Progenitor cell of endocrine pancreas (in vitro differentiated cells): Measurements from ENCODE around the gene TTC9. TPM values are rescaled to one million over a fixed set of nuclear protein-coding genes. Genes with fewer than 3 reads are reported as not detected.

Experiments used
- DNase-seq: peaks from one replicate; pipeline ENCODE4 v3.0.0; 2021; ENCODE audit warnings: low spot score; ENCODE audit not compliant: unreplicated experiment
- H3K27ac Mint-ChIP-seq: 2 replicates; pipeline ENCODE4 v1.8.0; 2021; ENCODE audit warnings: mild to moderate bottlenecking, moderate library complexity, mixed read lengths
- H3K27me3 Mint-ChIP-seq: 2 replicates; pipeline ENCODE4 v1.8.0; 2021; ENCODE audit warnings: mixed read lengths
- H3K36me3 Mint-ChIP-seq: 2 replicates; pipeline ENCODE4 v1.8.0; 2022; ENCODE audit warnings: mixed read lengths; ENCODE audit not compliant: insufficient read depth
- H3K4me1 Mint-ChIP-seq: 2 replicates; pipeline ENCODE4 v1.8.0; 2021; ENCODE audit warnings: low read depth, mixed read lengths
- H3K4me3 Mint-ChIP-seq: 2 replicates; pipeline ENCODE4 v1.8.0; 2021; ENCODE audit warnings: low read depth, mild to moderate bottlenecking, moderate library complexity, mixed read lengths
- H3K9me3 Mint-ChIP-seq: 2 replicates; pipeline ENCODE4 v1.8.0; 2021; ENCODE audit warnings: low read depth, mixed read lengths
- total RNA-seq: library from RNA; stranded (reverse); gene quantifications from 2 replicates; pipeline ENCODE4 v1.2.1, GENCODE V29; 2021
- TF ChIP-seq, protein P1 (sequence below): fragments of 200-600 bp; sonication (generic); IDR thresholded peaks from one replicate; pipeline ENCODE4 v1.5.0; 2021; ENCODE audit warnings: antibody characterized with exemption, mild to moderate bottlenecking; ENCODE audit not compliant: unreplicated experiment

The TTC9 gene
- total RNA-seq, 1 donor from 2014 or later = 8.2 TPM

DNA sequence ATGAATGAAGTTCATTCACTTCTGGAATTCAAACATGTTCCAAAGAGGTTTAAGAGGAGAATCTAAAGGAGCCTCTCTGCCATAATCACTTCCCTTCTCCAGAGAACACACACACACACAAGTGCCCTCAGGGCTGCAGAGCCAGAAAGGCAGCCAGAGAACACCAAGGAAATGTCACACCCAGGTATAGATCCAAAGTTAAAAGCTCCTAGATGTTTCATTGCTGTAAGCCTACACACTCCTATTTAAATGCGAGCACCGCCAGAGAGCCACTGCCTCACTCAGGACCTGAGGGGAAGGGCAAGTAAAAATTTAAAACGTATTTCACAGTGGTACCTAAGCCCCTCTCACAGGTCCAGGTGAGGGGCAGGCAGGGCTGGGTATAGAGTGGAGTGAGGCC lies 82.4 kb downstream of the TTC9 start:
- H3K36me3 Mint-ChIP-seq = peaks cover 8% of the 10 kb centered on the region
- no peaks in the 10 kb centered on the region for H3K9me3 Mint-ChIP-seq

DNA sequence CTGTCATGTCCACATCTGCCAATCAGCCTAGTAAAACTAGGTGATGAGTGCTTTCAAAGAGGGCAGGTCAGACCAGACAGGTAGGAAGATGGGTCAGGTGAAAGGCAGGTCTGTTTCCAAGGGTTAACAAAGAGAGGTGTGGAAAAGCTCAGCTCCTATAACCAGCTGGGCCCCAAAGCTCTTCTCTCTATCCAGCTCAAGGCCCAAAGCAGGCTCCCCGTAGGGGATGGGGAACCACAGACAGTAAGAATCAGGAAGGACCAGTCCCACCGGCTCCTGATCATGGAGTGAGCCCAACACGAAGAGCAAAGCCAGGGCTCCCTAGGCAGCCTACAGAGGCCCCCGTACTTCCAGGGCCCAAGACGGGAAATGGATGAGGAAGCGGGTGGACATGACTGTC lies 83.2 kb downstream of the TTC9 start:
- H3K9me3 Mint-ChIP-seq = no peaks in the 10 kb centered on the region
- H3K4me1 Mint-ChIP-seq = peaks cover 1% of the 10 kb centered on the region
- no peak for DNase-seq
- H3K4me3 Mint-ChIP-seq = no peak overlapping the region
- TF ChIP-seq, protein P1, sequence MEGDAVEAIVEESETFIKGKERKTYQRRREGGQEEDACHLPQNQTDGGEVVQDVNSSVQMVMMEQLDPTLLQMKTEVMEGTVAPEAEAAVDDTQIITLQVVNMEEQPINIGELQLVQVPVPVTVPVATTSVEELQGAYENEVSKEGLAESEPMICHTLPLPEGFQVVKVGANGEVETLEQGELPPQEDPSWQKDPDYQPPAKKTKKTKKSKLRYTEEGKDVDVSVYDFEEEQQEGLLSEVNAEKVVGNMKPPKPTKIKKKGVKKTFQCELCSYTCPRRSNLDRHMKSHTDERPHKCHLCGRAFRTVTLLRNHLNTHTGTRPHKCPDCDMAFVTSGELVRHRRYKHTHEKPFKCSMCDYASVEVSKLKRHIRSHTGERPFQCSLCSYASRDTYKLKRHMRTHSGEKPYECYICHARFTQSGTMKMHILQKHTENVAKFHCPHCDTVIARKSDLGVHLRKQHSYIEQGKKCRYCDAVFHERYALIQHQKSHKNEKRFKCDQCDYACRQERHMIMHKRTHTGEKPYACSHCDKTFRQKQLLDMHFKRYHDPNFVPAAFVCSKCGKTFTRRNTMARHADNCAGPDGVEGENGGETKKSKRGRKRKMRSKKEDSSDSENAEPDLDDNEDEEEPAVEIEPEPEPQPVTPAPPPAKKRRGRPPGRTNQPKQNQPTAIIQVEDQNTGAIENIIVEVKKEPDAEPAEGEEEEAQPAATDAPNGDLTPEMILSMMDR = no peak
- H3K27me3 Mint-ChIP-seq = no peaks in the 10 kb centered on the region
- no peak overlapping the region for H3K27ac Mint-ChIP-seq
- H3K36me3 Mint-ChIP-seq = peaks cover 13% of the 10 kb centered on the region

More for the DNA sequence above, 82.4 kb downstream of the TTC9 start:
- peaks cover 1% of the 10 kb centered on the region for H3K4me1 Mint-ChIP-seq
- no peak for DNase-seq
- TF ChIP-seq, protein P1 = no peak
- H3K27ac Mint-ChIP-seq = no peak overlapping the region
- H3K4me3 Mint-ChIP-seq = no peak overlapping the region
- no peaks in the 10 kb centered on the region for H3K27me3 Mint-ChIP-seq

Other genes starting within 250 kb of the TTC9 start
- gene SYNJ2BP, start 224.8 kb upstream of the TTC9 start, total RNA-seq = 39.8 and 43.1 TPM in 2 replicates
- gene ADAM21, start 189.7 kb upstream of the TTC9 start, total RNA-seq = 0.11 and 0.12 TPM in 2 replicates
- 1.0 and 1.3 TPM in 2 replicates for gene ADAM20, start 106.9 kb upstream of the TTC9 start, total RNA-seq
- 47.1 and 52.2 TPM in 2 replicates for gene MED6, start 41.3 kb upstream of the TTC9 start, total RNA-seq
- 27.6 and 31.8 TPM in 2 replicates for gene MAP3K9, start 167.6 kb downstream of the TTC9 start, total RNA-seq